GM12878 (cell line): ENCODE measurements around the gene SPPL2B. TPM values are rescaled to one million over a fixed set of nuclear protein-coding genes. Genes with fewer than 3 reads are reported as not detected.

Source experiments
- ATAC-seq: fragments of 200-7000 bp; cut with Tn5 transposase; 3 replicates; pipeline ENCODE4 v1.9.1; 2020; ENCODE audit warnings: mild to moderate bottlenecking, moderate library complexity
- BruUV-seq: library from RNA; stranded (reverse); fragments of 400-500 nt; replicated peaks from 2 replicates; lab custom pipeline; 2021; lab: Mats Ljungman, UMichigan
- CTCF ChIA-PET: fragments of 300-600 bp; sonication (Branson Sonifier 250); formaldehyde crosslinking; extraction: SDS; loops from one replicate; lab custom pipeline; 2021; ENCODE audit warnings: inconsistent platforms; lab: Yijun Ruan, JAX
- POLR2A ChIA-PET: fragments of 350-600 bp; formaldehyde crosslinking; extraction: SDS; loops from one replicate; lab custom pipeline; 2021; ENCODE audit warnings: inconsistent platforms; lab: Charles Lee
- RAD21 ChIA-PET: fragments of 300-600 bp; sonication (Branson Sonifier 250); formaldehyde crosslinking; loops from one replicate; lab custom pipeline; 2023; ENCODE audit warnings: antibody characterized with exemption; ENCODE audit not compliant: unreplicated experiment; lab: Charles Lee
- SMC1A ChIA-PET: fragments of 300-600 bp; sonication (Branson Sonifier 250); formaldehyde crosslinking; loops from one replicate; lab custom pipeline; 2023; ENCODE audit not compliant: unreplicated experiment, uncharacterized antibody; lab: Charles Lee
- DNase-seq: peaks from one replicate; pipeline ENCODE4 v3.0.0-alpha.2; 2011; ENCODE audit warnings: low read depth, low spot score
- FAIRE-seq: peaks from 3 replicates; lab custom pipeline; 2011; peaks lifted over from hg19 to GRCh38; lab: Jason Lieb, UNC
- H2AFZ ChIP-seq: 2 replicates; pipeline ENCODE4 v1.6.0; 2011; ENCODE audit warnings: low read depth, low read length, control low read depth; ENCODE audit not compliant: control insufficient read depth
- H3K27ac ChIP-seq: 2 replicates; pipeline ENCODE4 v1.5.1; 2011; ENCODE audit warnings: control low read depth; ENCODE audit not compliant: control insufficient read depth, insufficient read depth
- H3K27me3 ChIP-seq, 2 experiments: replicated peaks in 1 of 2; 2 replicates each; pipeline versions ENCODE4 v1.6.0 to v1.6.1; 2011; ENCODE audit warnings: low read length in 1 of 2; ENCODE audit not compliant: control insufficient read depth in 2 of 2, insufficient read depth in 2 of 2
- H3K36me3 ChIP-seq, 2 experiments: 2 replicates each; pipeline ENCODE4 v1.5.1; 2011; ENCODE audit warnings: low read length in 1 of 2; ENCODE audit not compliant: control insufficient read depth in 2 of 2, insufficient read depth in 2 of 2
- H3K4me1 ChIP-seq: 2 replicates; pipeline ENCODE4 v1.6.1; 2011; ENCODE audit warnings: mild to moderate bottlenecking, low read length, moderate library complexity, mixed read lengths; ENCODE audit not compliant: control insufficient read depth, insufficient read depth
- H3K4me2 ChIP-seq: 2 replicates; pipeline ENCODE4 v1.6.0; 2011; ENCODE audit warnings: control low read depth; ENCODE audit not compliant: control insufficient read depth, insufficient read depth
- H3K4me3 ChIP-seq: fragments of 200-600 bp; sonication (generic); 2 replicates; pipeline ENCODE4 v1.5.1; 2016
- H3K79me2 ChIP-seq: 2 replicates; pipeline ENCODE4 v1.6.0; 2011; ENCODE audit warnings: low read length; ENCODE audit not compliant: control insufficient read depth, insufficient read depth
- H3K9ac ChIP-seq: 2 replicates; pipeline ENCODE4 v1.8.0; 2011; ENCODE audit warnings: low read length, control low read depth, mixed read lengths; ENCODE audit not compliant: control insufficient read depth, insufficient read depth
- H3K9me3 ChIP-seq: replicated peaks from 3 replicates; pipeline ENCODE4 v1.5.1; 2011; ENCODE audit warnings: mild to moderate bottlenecking, low read length; ENCODE audit not compliant: control insufficient read depth, insufficient read depth
- H4K20me1 ChIP-seq: 2 replicates; pipeline ENCODE4 v1.6.0; 2011; ENCODE audit not compliant: control insufficient read depth, insufficient read depth
- EZH2 ChIP-seq: IDR thresholded peaks from 2 replicates; pipeline ENCODE4 v1.6.1; 2012; ENCODE audit warnings: low read depth, mild to moderate bottlenecking, control low read depth, inconsistent platforms, low read length, borderline replicate concordance; ENCODE audit not compliant: control insufficient read depth
- POLR2A ChIP-seq: IDR thresholded peaks from 2 replicates; pipeline ENCODE4 v1.6.1; 2011; ENCODE audit warnings: low read depth, mild to moderate bottlenecking, low read length
- PRDM15 ChIP-seq: fragments of 450-650 bp; formaldehyde crosslinking; IDR thresholded peaks from 2 replicates; pipeline ENCODE4 v1.4.0; 2020; ENCODE audit warnings: mild to moderate bottlenecking, moderate library complexity
- RFX5 ChIP-seq: IDR thresholded peaks from 2 replicates; pipeline ENCODE4 v1.6.1; 2011; ENCODE audit warnings: low read depth, low read length, improper control_type of control experiment
- SIN3A ChIP-seq: IDR thresholded peaks from 2 replicates; pipeline ENCODE4 v1.6.1; 2012; ENCODE audit warnings: low read depth, low read length, improper control_type of control experiment
- SRF ChIP-seq, 2 experiments: IDR thresholded peaks; 2 replicates each; pipeline ENCODE4 v1.6.1; 2011; ENCODE audit warnings: low read depth in 2 of 2, low read length in 2 of 2, mild to moderate bottlenecking in 1 of 2, moderate library complexity in 1 of 2
- WGBS: methylation state at CpG from one replicate; pipeline ENCODE4 v1.1.6; 2016; ENCODE audit warnings: low lambda C conversion rate; ENCODE audit not compliant: insufficient replicate concordance, insufficient coverage; ENCODE audit errors: missing lambda C conversion rate; 5-methylcytosine and 5-hydroxymethylcytosine counted together
- in situ Hi-C: fragments of 300-500 bp; cut with MboI; formaldehyde crosslinking; loops from 9 replicates; pipeline ENCODE4 v1.14.3; 2018; ENCODE audit warnings: mixed read lengths
- intact Hi-C: fragments of 100-400 bp; cut with micrococcal nuclease; formaldehyde crosslinking; loops from one replicate; pipeline ENCODE4 v1.14.2; 2022; ENCODE audit not compliant: unreplicated experiment
- polyA plus RNA-seq, 11 experiments: library from polyadenylated mRNA; depleted of rRNA in 4 of 11; unstranded in 6 of 11; stranded (reverse) in 5 of 11; fragments of >200 nt; fragmentation: Nextera tagmentation in 4 of 11; fragmentation: Illumina TruSeq in 1 of 11; extraction: Ambion mirVana in 4 of 11; extraction: Trizol in 1 of 11; gene quantifications; 1 replicate in 1 of 11; 2 replicates in 10 of 11; pipeline versions ENCODE4 v1.2.1 to v1.2.3, GENCODE V29; 2011 to 2016; ENCODE audit warnings: inconsistent platforms in 2 of 11, missing spikeins in 2 of 11, low read depth in 1 of 11
- total RNA-seq, 4 experiments: library from RNA; depleted of rRNA in 3 of 4; stranded (reverse); fragments of >200 nt in 3 of 4; fragmentation: Illumina TruSeq in 1 of 4; extraction: Trizol in 1 of 4; gene quantifications; 2 replicates each; pipeline versions ENCODE4 v1.2.1 to v1.2.3, GENCODE V29; 2013 to 2021

The SPPL2B gene
- total and polyA plus RNA-seq, 10 of the 15 experiments (the other 5 are each of a cell fraction or from before 2014, with no cell fraction given), result 0.29 to 56.5 (median 18.3) TPM

GRCh38 chr19:2308114-2308556 lies 20.3 kb upstream of the SPPL2B start, which contains the start of gene LINGO3:
LINGO3 (minus strand) TSS chr19:2308154; CDS start chr19:2291776, 16,378 bp downstream.
- SMC1A ChIA-PET, result no interaction called here
- no peak for ATAC-seq
- intact Hi-C loops, result no loop called here
- no peak within 1 kb of the TSS for H3K9ac ChIP-seq
- in situ Hi-C loops, result no loop called here
- no peak for DNase-seq
- WGBS, result 22% methylated on average over 17 of the region's 63 CpGs
- no peaks in the 10 kb centered on the region for H3K36me3 ChIP-seq
- RAD21 ChIA-PET, result no interaction called here
- no TSS peak for BruUV-seq
- peak within 1 kb of the TSS; percentile 9; the same call in 1 of the 2 replicates for H3K4me2 ChIP-seq
- TF ChIP-seq EZH2 (no peak), PRDM15 (CRISPR knock-in tag) (no peak), SRF (IDR thresholded peaks at IDR 0.05; ENCODE audit: low read depth in 2 of 2, low read length in 2 of 2) (0 out of 4 replicates have a peak, but pooled peaks of 1 of the 2 experiments have one; percentile 19), POLR2A (0 out of 2 replicates have a peak, but pooled peaks have one; percentile 31), SIN3A (no peak), RFX5 (no peak)
- H3K4me3 ChIP-seq, result no peak within 1 kb of the TSS
- H3K9me3 ChIP-seq, result no peaks in the 10 kb centered on the region
- no peaks in the 10 kb centered on the region for H4K20me1 ChIP-seq
- CTCF ChIA-PET, result no interaction called here
- POLR2A ChIA-PET, result no interaction called here
- H3K4me1 ChIP-seq, result no peaks in the 10 kb centered on the region
- H3K27ac ChIP-seq, result no peak within 1 kb of the TSS
- H2AFZ ChIP-seq, result no peak within 1 kb of the TSS
- FAIRE-seq, result no peak
- H3K79me2 ChIP-seq, result no peaks in the 10 kb centered on the region
- peaks cover 8 to 9% of the 10 kb centered on the region in 2 experiments; a peak in 3 of 4 replicates for H3K27me3 ChIP-seq
